Liver (tissue), 9 donors: ENCODE data around the gene ELP4. TPM values are rescaled to one million over a fixed set of nuclear protein-coding genes. Genes with fewer than 3 reads are reported as not detected.

Experiments used
- DNase-seq: peaks from one replicate; pipeline ENCODE4 v3.0.0-alpha.2; 2017; ENCODE audit warnings: low spot score
- H3K27ac ChIP-seq, 2 donors: one replicate each; pipeline ENCODE4 v1.7.0; 2013; ENCODE audit warnings: inconsistent platforms in 2 of 2, low read length in 2 of 2, control low read depth in 1 of 2, low read depth in 1 of 2, mild to moderate bottlenecking in 1 of 2
- H3K27me3 ChIP-seq, 4 donors: one replicate each; pipeline versions ENCODE4 v1.6.1 to v1.7.0; 2013; ENCODE audit warnings: low read length in 3 of 4, inconsistent platforms in 1 of 4, mild to moderate bottlenecking in 1 of 4, moderate library complexity in 1 of 4; ENCODE audit not compliant: control insufficient read depth in 4 of 4, insufficient read depth in 4 of 4
- H3K36me3 ChIP-seq, 4 donors: one replicate each; pipeline versions ENCODE4 v1.6.1 to v1.7.0; 2013; ENCODE audit warnings: low read length in 3 of 4, mild to moderate bottlenecking in 3 of 4, low read depth in 1 of 4, moderate library complexity in 1 of 4; ENCODE audit not compliant: control insufficient read depth in 4 of 4, insufficient read depth in 3 of 4
- H3K4me1 ChIP-seq, 4 donors: one replicate each; pipeline versions ENCODE4 v1.6.1 to v1.7.0; 2013; ENCODE audit warnings: low read length in 3 of 4, mild to moderate bottlenecking in 3 of 4, moderate library complexity in 1 of 4; ENCODE audit not compliant: control insufficient read depth in 4 of 4, insufficient read depth in 4 of 4
- H3K4me3 ChIP-seq, 3 donors: one replicate each; pipeline versions ENCODE4 v1.6.1 to v1.7.0; 2013; ENCODE audit warnings: low read length in 3 of 3, control low read depth in 1 of 3, low read depth in 1 of 3, mild to moderate bottlenecking in 1 of 3
- H3K9ac ChIP-seq, 2 donors: one replicate each; pipeline ENCODE4 v1.7.0; 2013; ENCODE audit warnings: low read length in 2 of 2, mild to moderate bottlenecking in 2 of 2, moderate library complexity in 2 of 2, control low read depth in 1 of 2, low read depth in 1 of 2
- H3K9me3 ChIP-seq, 4 donors: one replicate each; pipeline versions ENCODE4 v1.6.1 to v1.7.0; 2013; ENCODE audit warnings: low read length in 3 of 4; ENCODE audit not compliant: control insufficient read depth in 4 of 4
- EGR1 ChIP-seq, 2 donors: IDR thresholded peaks; 2 replicates each; pipeline ENCODE4 v1.6.1; 2016 to 2018; ENCODE audit warnings: antibody characterized with exemption in 2 of 2, low read depth in 2 of 2
- FOXA1 ChIP-seq: IDR thresholded peaks from 2 replicates; pipeline ENCODE4 v1.6.1; 2016; ENCODE audit warnings: antibody characterized with exemption
- FOXA2 ChIP-seq: IDR thresholded peaks from 2 replicates; pipeline ENCODE4 v1.6.1; 2016; ENCODE audit warnings: antibody characterized with exemption
- HNF4A ChIP-seq, 2 donors: conservative IDR thresholded peaks; 2 replicates each; pipeline ENCODE4 v1.6.1; 2016; ENCODE audit warnings: antibody characterized with exemption in 2 of 2, mild to moderate bottlenecking in 2 of 2
- HNF4G ChIP-seq: IDR thresholded peaks from 2 replicates; pipeline ENCODE4 v1.6.1; 2016; ENCODE audit warnings: antibody characterized with exemption
- NR2F2 ChIP-seq: IDR thresholded peaks from 2 replicates; pipeline ENCODE4 v1.6.1; 2016; ENCODE audit warnings: antibody characterized with exemption
- RXRA ChIP-seq, 2 donors: IDR thresholded peaks; 2 replicates each; pipeline ENCODE4 v1.6.1; 2017 to 2018; ENCODE audit warnings: antibody characterized with exemption in 2 of 2, mild to moderate bottlenecking in 1 of 2
- YY1 ChIP-seq: IDR thresholded peaks from 2 replicates; pipeline ENCODE4 v1.6.1; 2016; ENCODE audit warnings: antibody characterized with exemption, mild to moderate bottlenecking
- WGBS: extraction: QIAGEN DNeasy Blood & Tissue Kit; methylation state at CpG from one replicate; pipeline ENCODE4 v1.1.7; 2013; 5-methylcytosine and 5-hydroxymethylcytosine counted together
- polyA plus RNA-seq, 2 donors: library from polyadenylated mRNA; stranded (reverse) in 1 of 2; unstranded in 1 of 2; fragments of 200-250 nt in 1 of 2; fragments of >200 nt in 1 of 2; fragmentation: Nextera tagmentation in 1 of 2; extraction: Ambion mirVana in 1 of 2; gene quantifications; one replicate each; pipeline versions ENCODE4 v1.2.1 to v1.2.3, GENCODE V29; 2013 to 2015
- total RNA-seq, 2 donors: library from RNA; depleted of rRNA; stranded (reverse); fragments of >200 nt; gene quantifications; one replicate each; pipeline ENCODE4 v1.2.3, GENCODE V29; 2014
- TF ChIP-seq, protein P1 (sequence below): IDR thresholded peaks from 2 replicates; pipeline ENCODE4 v1.6.1; 2016; ENCODE audit warnings: antibody characterized with exemption
- TF ChIP-seq, protein P2 (sequence below): fragments of 150-350 bp; IDR thresholded peaks from 2 replicates; pipeline ENCODE4 v1.5.1; 2017; ENCODE audit warnings: improper control_type of control experiment, low read depth, low read length; ENCODE audit not compliant: missing input control
- TF ChIP-seq, protein P3 (sequence below): IDR thresholded peaks from 2 replicates; pipeline ENCODE4 v1.6.1; 2016; ENCODE audit warnings: antibody characterized with exemption
- TF ChIP-seq, protein P4 (sequence below): IDR thresholded peaks from 2 replicates; pipeline ENCODE4 v1.6.1; 2016; ENCODE audit warnings: antibody characterized with exemption
- donor health status: healthy.
- donor health status: healthy.
- donor health status: healthy.
- donor health status: healthy.
- donor health status: healthy.

ELP4 gene
- total and polyA plus RNA-seq, 4 donors = 6.0 to 18.8 (median 12.5) TPM

DNA sequence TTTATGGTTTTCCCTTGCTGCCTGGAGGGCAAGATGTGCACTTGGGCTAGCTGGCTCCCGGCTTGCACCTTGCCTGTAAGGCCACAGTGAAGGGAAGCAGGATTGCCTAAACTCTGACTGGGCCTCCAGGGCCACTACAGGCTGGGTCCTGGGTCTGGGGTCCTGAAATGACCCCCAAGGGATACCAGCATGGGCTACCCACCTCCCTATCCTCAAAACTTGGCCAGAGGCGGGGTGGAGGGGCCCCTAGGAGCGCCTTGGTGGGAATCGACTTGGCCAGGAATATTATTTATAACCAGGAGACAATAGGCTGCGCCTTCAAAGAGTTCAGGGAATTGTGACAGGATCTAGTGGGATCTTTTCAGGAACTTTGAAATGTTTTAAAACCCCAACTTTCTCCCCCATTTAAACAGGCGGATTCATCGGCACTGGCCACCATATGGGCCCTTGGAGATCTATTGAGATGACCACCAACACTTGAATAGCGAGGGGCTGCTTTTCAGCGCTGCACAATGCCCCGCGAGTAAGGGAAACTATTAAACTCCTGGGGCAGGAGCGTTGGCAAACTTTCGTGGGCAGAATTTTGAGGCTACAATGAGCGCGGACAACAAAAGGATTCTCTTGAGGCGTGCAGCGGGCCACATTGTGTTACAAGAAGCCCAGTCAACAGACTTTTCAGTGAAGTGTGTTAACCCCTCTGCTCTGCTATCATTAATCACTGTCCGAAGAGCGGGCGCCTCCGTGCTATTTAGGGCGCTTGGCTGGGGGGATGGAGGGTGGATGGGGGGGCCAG is 286.3 kb downstream of the ELP4 start:
- WGBS = 52% methylated on average over 22 of the region's 22 CpGs
- DNase-seq = no peak
- Histone ChIP-seq H3K4me3 (no peak overlapping the region), H3K27ac (no peak overlapping the region), H3K9me3 (peaks cover 0 to 5% (median under 1%) of the 10 kb centered on the region in 4 donors), H3K27me3 (peaks cover 2 to 24% (median 15%) of the 10 kb centered on the region in 4 donors), H3K36me3 (no peaks in the 10 kb centered on the region), H3K9ac (no peak overlapping the region), H3K4me1 (peaks cover 10 to 15% (median 15%) of the 10 kb centered on the region in 4 donors)
- TF ChIP-seq, protein P1, sequence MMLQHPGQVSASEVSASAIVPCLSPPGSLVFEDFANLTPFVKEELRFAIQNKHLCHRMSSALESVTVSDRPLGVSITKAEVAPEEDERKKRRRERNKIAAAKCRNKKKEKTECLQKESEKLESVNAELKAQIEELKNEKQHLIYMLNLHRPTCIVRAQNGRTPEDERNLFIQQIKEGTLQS = no peak

DNA sequence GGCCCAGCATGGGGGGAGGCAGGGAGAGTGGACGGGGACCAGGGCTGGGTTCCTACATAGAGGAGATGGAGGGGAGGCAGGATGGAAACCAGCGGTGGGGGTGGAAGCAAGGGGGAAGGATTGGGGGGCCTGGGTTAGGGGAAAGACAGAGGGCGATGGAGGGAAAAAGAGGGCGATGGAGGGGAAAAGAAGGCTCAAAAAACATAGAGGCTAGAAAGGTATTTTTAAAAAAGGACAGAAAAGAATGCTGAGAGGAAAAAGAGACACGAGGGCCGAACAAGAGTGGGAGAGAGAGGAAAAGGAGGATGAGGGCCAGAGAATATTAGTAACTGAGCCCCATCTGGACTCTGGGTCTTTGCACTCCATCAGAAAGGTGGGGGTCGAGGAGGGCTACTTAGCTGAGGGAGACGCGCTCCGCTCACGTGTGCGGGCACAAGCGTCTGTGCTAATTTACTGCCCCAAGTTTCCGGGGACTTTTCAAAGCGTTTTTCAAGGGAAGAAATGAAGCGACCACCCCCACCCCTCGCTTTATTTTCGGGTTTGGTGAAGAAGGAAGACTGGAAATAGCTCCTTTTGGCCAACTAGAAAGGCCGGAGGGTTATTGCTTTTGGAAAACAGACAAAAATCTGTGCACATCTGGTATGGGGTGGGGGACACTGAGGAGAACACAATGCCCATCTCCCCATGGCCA is 287.1 kb downstream of the ELP4 start:
- WGBS = 14% methylated on average over 19 of the region's 19 CpGs
- H3K27me3 ChIP-seq = peaks cover 2 to 29% (median 18%) of the 10 kb centered on the region in 4 donors

More for the DNA sequence above, 287.1 kb downstream of the ELP4 start:
- Histone ChIP-seq H3K27ac (no peak overlapping the region), H3K9me3 (peaks cover 0 to 5% (median under 1%) of the 10 kb centered on the region in 4 donors), H3K4me1 (peaks cover 10 to 15% (median 15%) of the 10 kb centered on the region in 4 donors), H3K9ac (no peak overlapping the region), H3K4me3 (no peak overlapping the region), H3K36me3 (no peaks in the 10 kb centered on the region)
- TF ChIP-seq FOXA1 (no peak), EGR1 (IDR thresholded peaks at IDR 0.05; ENCODE audit: low read depth in 2 of 2) (no peak), YY1 (no peak), FOXA2 (no peak), HNF4G (no peak), HNF4A (conservative IDR thresholded peaks at IDR 0.05) (no peak), NR2F2 (no peak), RXRA (IDR thresholded peaks at IDR 0.05) (no peak)
- TF ChIP-seq, protein P2, sequence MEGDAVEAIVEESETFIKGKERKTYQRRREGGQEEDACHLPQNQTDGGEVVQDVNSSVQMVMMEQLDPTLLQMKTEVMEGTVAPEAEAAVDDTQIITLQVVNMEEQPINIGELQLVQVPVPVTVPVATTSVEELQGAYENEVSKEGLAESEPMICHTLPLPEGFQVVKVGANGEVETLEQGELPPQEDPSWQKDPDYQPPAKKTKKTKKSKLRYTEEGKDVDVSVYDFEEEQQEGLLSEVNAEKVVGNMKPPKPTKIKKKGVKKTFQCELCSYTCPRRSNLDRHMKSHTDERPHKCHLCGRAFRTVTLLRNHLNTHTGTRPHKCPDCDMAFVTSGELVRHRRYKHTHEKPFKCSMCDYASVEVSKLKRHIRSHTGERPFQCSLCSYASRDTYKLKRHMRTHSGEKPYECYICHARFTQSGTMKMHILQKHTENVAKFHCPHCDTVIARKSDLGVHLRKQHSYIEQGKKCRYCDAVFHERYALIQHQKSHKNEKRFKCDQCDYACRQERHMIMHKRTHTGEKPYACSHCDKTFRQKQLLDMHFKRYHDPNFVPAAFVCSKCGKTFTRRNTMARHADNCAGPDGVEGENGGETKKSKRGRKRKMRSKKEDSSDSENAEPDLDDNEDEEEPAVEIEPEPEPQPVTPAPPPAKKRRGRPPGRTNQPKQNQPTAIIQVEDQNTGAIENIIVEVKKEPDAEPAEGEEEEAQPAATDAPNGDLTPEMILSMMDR = no peak
- TF ChIP-seq, protein P3, sequence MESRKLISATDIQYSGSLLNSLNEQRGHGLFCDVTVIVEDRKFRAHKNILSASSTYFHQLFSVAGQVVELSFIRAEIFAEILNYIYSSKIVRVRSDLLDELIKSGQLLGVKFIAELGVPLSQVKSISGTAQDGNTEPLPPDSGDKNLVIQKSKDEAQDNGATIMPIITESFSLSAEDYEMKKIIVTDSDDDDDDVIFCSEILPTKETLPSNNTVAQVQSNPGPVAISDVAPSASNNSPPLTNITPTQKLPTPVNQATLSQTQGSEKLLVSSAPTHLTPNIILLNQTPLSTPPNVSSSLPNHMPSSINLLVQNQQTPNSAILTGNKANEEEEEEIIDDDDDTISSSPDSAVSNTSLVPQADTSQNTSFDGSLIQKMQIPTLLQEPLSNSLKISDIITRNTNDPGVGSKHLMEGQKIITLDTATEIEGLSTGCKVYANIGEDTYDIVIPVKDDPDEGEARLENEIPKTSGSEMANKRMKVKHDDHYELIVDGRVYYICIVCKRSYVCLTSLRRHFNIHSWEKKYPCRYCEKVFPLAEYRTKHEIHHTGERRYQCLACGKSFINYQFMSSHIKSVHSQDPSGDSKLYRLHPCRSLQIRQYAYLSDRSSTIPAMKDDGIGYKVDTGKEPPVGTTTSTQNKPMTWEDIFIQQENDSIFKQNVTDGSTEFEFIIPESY = no peak
- TF ChIP-seq, protein P4, sequence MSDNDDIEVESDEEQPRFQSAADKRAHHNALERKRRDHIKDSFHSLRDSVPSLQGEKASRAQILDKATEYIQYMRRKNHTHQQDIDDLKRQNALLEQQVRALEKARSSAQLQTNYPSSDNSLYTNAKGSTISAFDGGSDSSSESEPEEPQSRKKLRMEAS = no peak
- DNase-seq = no peak
